Hindlimb muscle (tissue), 1 donor: ENCODE measurements around the gene C17orf50. TPM values are rescaled to one million over a fixed set of nuclear protein-coding genes. Genes with fewer than 3 reads are reported as not detected.
"Not testable (repeated sequence)": the region's sequence is repeated elsewhere in the genome, so short reads cannot be mapped to it uniquely, and the experiment has no call there.

Source experiments
- DNase-seq: peaks from one replicate; pipeline ENCODE4 v3.0.0-alpha.2; 2013
- polyA plus RNA-seq: library from polyadenylated mRNA; unstranded; fragments of 120-200 nt; gene quantifications from one replicate; pipeline ENCODE4 v1.2.1, GENCODE V29; 2013; ENCODE audit not compliant: insufficient read length

Gene C17orf50
- polyA plus RNA-seq, 1 donor = not detected

- DNase-seq = no peak
These were observed 25.5 kb upstream of the C17orf50 start for GRCh38 chr17:35735036-35735805.

GRCh38 chr17:35736236-35736635 is 24.5 kb upstream of the C17orf50 start:
- no peak for DNase-seq

- DNase-seq = no peak
These were observed 22.1 kb upstream of the C17orf50 start for GRCh38 chr17:35738519-35739133.

GRCh38 chr17:35740216-35740615 is 20.5 kb upstream of the C17orf50 start:
- no peak for DNase-seq

GRCh38 chr17:35740997-35741931 is 19.4 kb upstream of the C17orf50 start:
- no peak for DNase-seq

GRCh38 chr17:35742496-35742895 is 18.2 kb upstream of the C17orf50 start:
- no peak for DNase-seq

GRCh38 chr17:35742896-35743477 is 17.7 kb upstream of the C17orf50 start:
- DNase-seq = no peak

GRCh38 chr17:35743626-35744328 is 16.9 kb upstream of the C17orf50 start:
- no peak for DNase-seq

- no peak for DNase-seq
These were observed 15.9 kb upstream of the C17orf50 start for GRCh38 chr17:35744830-35745229.

GRCh38 chr17:35745246-35745645 is 15.4 kb upstream of the C17orf50 start:
- no peak for DNase-seq

- no peak for DNase-seq
These were observed 14.9 kb upstream of the C17orf50 start for GRCh38 chr17:35745749-35746320.

- peak; percentile 76 for DNase-seq
These were observed 13.1 kb upstream of the C17orf50 start for GRCh38 chr17:35747540-35748017.

GRCh38 chr17:35748341-35748841 is 12.3 kb upstream of the C17orf50 start:
- no peak for DNase-seq

GRCh38 chr17:35748979-35749378 is 11.7 kb upstream of the C17orf50 start:
- DNase-seq = no peak

GRCh38 chr17:35749560-35750412 is 10.9 kb upstream of the C17orf50 start:
- DNase-seq = no peak

GRCh38 chr17:35750526-35751395 is 9.9 kb upstream of the C17orf50 start:
- DNase-seq = no peak

GRCh38 chr17:35751541-35751940 is 9.1 kb upstream of the C17orf50 start:
- DNase-seq = not testable (repeated sequence)

- no peak for DNase-seq
These were observed 8.2 kb upstream of the C17orf50 start for GRCh38 chr17:35752471-35752870.
